H1 (cell line): Measurements from ENCODE around the gene UTRN. TPM values are rescaled to one million over a fixed set of nuclear protein-coding genes. Genes with fewer than 3 reads are reported as not detected.

Experiments
- CTCF ChIA-PET: fragments of 300-600 bp; sonication (Branson Sonifier 250); formaldehyde crosslinking; loops from one replicate; lab custom pipeline; 2021; ENCODE audit not compliant: partially characterized antibody; lab: Charles Lee
- POLR2A ChIA-PET: fragments of 300-600 bp; sonication (Branson Sonifier 250); formaldehyde crosslinking; loops from one replicate; lab custom pipeline; 2021; ENCODE audit warnings: inconsistent platforms; ENCODE audit not compliant: partially characterized antibody; lab: Charles Lee
- DNase-seq, 2 experiments: peaks; one replicate each; pipeline versions ENCODE4 v3.0.0 to v3.0.0-alpha.2; 2010 to 2022; ENCODE audit warnings: low spot score in 2 of 2, low read depth in 1 of 2, mixed read lengths in 1 of 2
- FAIRE-seq: peaks from 2 replicates; lab custom pipeline; 2011; peaks lifted over from hg19 to GRCh38; lab: Jason Lieb, UNC
- H2AFZ ChIP-seq: 2 replicates; pipeline ENCODE4 v1.8.1; 2012; ENCODE audit warnings: low read length, inconsistent platforms
- H2AK5ac ChIP-seq: 2 replicates; pipeline ENCODE4 v1.6.1; 2013; ENCODE audit warnings: low read depth, low read length
- H2BK120ac ChIP-seq: replicated peaks from 2 replicates; pipeline ENCODE3; 2013; ENCODE audit warnings: low read depth, low read length, inconsistent platforms
- H2BK12ac ChIP-seq: 2 replicates; pipeline ENCODE4 v1.6.1; 2013; ENCODE audit warnings: low read depth, low read length
- H2BK15ac ChIP-seq: 2 replicates; pipeline ENCODE4 v1.6.1; 2013; ENCODE audit warnings: low read length
- H2BK20ac ChIP-seq: 2 replicates; pipeline ENCODE4 v1.6.1; 2013; ENCODE audit warnings: low read length
- H2BK5ac ChIP-seq: 2 replicates; pipeline ENCODE4 v1.6.1; 2013; ENCODE audit warnings: low read depth, low read length
- H3K14ac ChIP-seq: 2 replicates; pipeline ENCODE4 v1.6.1; 2013; ENCODE audit warnings: inconsistent platforms; ENCODE audit not compliant: insufficient read length
- H3K18ac ChIP-seq: 2 replicates; pipeline ENCODE4 v1.6.1; 2013; ENCODE audit warnings: low read length; ENCODE audit errors: extremely low read depth
- H3K23ac ChIP-seq: 2 replicates; pipeline ENCODE4 v1.6.1; 2013; ENCODE audit warnings: inconsistent platforms; ENCODE audit not compliant: insufficient read length
- H3K23me2 ChIP-seq: 2 replicates; pipeline ENCODE4 v1.6.1; 2013; ENCODE audit warnings: low read depth, low read length
- H3K27ac ChIP-seq: 2 replicates; pipeline ENCODE4 v1.6.1; 2011; ENCODE audit warnings: low read depth, low read length, inconsistent platforms
- H3K27me3 ChIP-seq, 4 experiments: replicated peaks in 1 of 4; 1 replicate in 1 of 4; 2 replicates in 3 of 4; pipeline versions ENCODE4 v1.6.1 to v1.8.1; 2011 to 2013; ENCODE audit warnings: low read length in 3 of 4, mild to moderate bottlenecking in 3 of 4, inconsistent platforms in 2 of 4, mixed read lengths in 2 of 4, moderate library complexity in 1 of 4; ENCODE audit not compliant: control insufficient read depth in 3 of 4, insufficient read depth in 3 of 4; ENCODE audit errors: extremely low read depth in 1 of 4
- H3K36me3 ChIP-seq, 4 experiments: 2 replicates each; pipeline versions ENCODE4 v1.6.1 to v1.8.1; 2011 to 2013; ENCODE audit warnings: mild to moderate bottlenecking in 4 of 4, low read length in 3 of 4, moderate library complexity in 2 of 4, control low read depth in 1 of 4, inconsistent platforms in 1 of 4; ENCODE audit not compliant: insufficient read depth in 4 of 4, control insufficient read depth in 2 of 4
- H3K4ac ChIP-seq: replicated peaks from 2 replicates; pipeline ENCODE3; 2013; ENCODE audit warnings: low read length, low read depth, mixed read lengths, inconsistent platforms; ENCODE audit not compliant: insufficient read length
- H3K4me1 ChIP-seq, 4 experiments: replicated peaks in 1 of 4; 1 replicate in 1 of 4; 2 replicates in 3 of 4; pipeline versions ENCODE4 v1.6.1 to v1.8.1; 2011 to 2013; ENCODE audit warnings: low read length in 3 of 4, inconsistent platforms in 2 of 4, mixed read lengths in 1 of 4; ENCODE audit not compliant: insufficient read depth in 4 of 4, control insufficient read depth in 3 of 4
- H3K4me2 ChIP-seq, 2 experiments: 2 replicates each; pipeline versions ENCODE4 v1.6.1 to v1.8.1; 2011 to 2013; ENCODE audit warnings: low read depth in 2 of 2, low read length in 2 of 2, control low read depth in 1 of 2, inconsistent platforms in 1 of 2, mild to moderate bottlenecking in 1 of 2; ENCODE audit not compliant: insufficient read depth in 1 of 2
- H3K4me3 ChIP-seq, 4 experiments: fragments of 200-600, 300-600 bp in 1 of 4; sonication (generic), shearing (Covaris generic), sonication (Bioruptor Twin) in 1 of 4; 2 replicates each; pipeline versions ENCODE4 v1.5.1 to v1.8.1; 2011 to 2016; ENCODE audit warnings: low read length in 4 of 4, low read depth in 3 of 4, control low read depth in 2 of 4, inconsistent platforms in 2 of 4, mild to moderate bottlenecking in 2 of 4, mixed read lengths in 1 of 4, moderate library complexity in 1 of 4; ENCODE audit not compliant: insufficient read depth in 2 of 4; ENCODE audit errors: extremely low read depth in 1 of 4
- H3K56ac ChIP-seq: replicated peaks from 2 replicates; pipeline ENCODE3; 2013; ENCODE audit warnings: low read depth, mild to moderate bottlenecking, mixed read lengths, low read length, inconsistent platforms; ENCODE audit not compliant: insufficient read length
- H3K79me1 ChIP-seq: 2 replicates; pipeline ENCODE4 v1.6.1; 2013; ENCODE audit warnings: low read depth, low read length, control low read depth
- H3K79me2 ChIP-seq, 2 experiments: 2 replicates each; pipeline versions ENCODE4 v1.6.1 to v1.8.1; 2012 to 2013; ENCODE audit warnings: low read length in 2 of 2, mild to moderate bottlenecking in 2 of 2, inconsistent platforms in 1 of 2; ENCODE audit not compliant: insufficient read depth in 2 of 2, control insufficient read depth in 1 of 2
- H3K9ac ChIP-seq, 4 experiments: replicated peaks in 1 of 4; 1 replicate in 1 of 4; 2 replicates in 3 of 4; pipeline versions ENCODE4 v1.6.1 to v1.8.1; 2011 to 2013; ENCODE audit warnings: low read depth in 3 of 4, low read length in 3 of 4, control low read depth in 2 of 4, mild to moderate bottlenecking in 2 of 4, moderate library complexity in 2 of 4, inconsistent platforms in 1 of 4; ENCODE audit errors: extremely low read depth in 1 of 4
- H3K9me3 ChIP-seq, 2 experiments: 2 replicates each; pipeline versions ENCODE4 v1.6.1 to v1.8.1; 2012 to 2013; ENCODE audit warnings: mild to moderate bottlenecking in 2 of 2, moderate library complexity in 2 of 2, control low read depth in 1 of 2, inconsistent platforms in 1 of 2, low read depth in 1 of 2, low read length in 1 of 2, mixed read lengths in 1 of 2; ENCODE audit not compliant: insufficient read depth in 2 of 2
- H4K20me1 ChIP-seq, 2 experiments: replicated peaks in 1 of 2; 2 replicates each; pipeline versions ENCODE3 to v1.8.1; 2011 to 2013; ENCODE audit warnings: inconsistent platforms in 2 of 2, low read length in 2 of 2, mild to moderate bottlenecking in 1 of 2; ENCODE audit not compliant: insufficient read depth in 2 of 2, control insufficient read depth in 1 of 2
- H4K5ac ChIP-seq: 2 replicates; pipeline ENCODE4 v1.6.1; 2013; ENCODE audit warnings: low read length, low read depth, mixed read lengths, inconsistent platforms; ENCODE audit not compliant: insufficient read length
- H4K8ac ChIP-seq: 2 replicates; pipeline ENCODE4 v1.8.0; 2013; ENCODE audit warnings: mild to moderate bottlenecking, moderate library complexity, low read length, inconsistent platforms; ENCODE audit not compliant: insufficient read depth; ENCODE audit errors: extremely low read depth
- H4K91ac ChIP-seq: replicated peaks from 2 replicates; pipeline ENCODE3; 2013; ENCODE audit warnings: low read length, mixed read lengths, inconsistent platforms; ENCODE audit not compliant: insufficient read length
- ASH2L ChIP-seq: fragments of 200-600, 300-600 bp; sonication (generic); IDR thresholded peaks from one replicate; pipeline ENCODE4 v1.7.1; 2017; ENCODE audit warnings: low read length
- BACH1 ChIP-seq: IDR thresholded peaks from 2 replicates; pipeline ENCODE4 v1.6.1; 2012; ENCODE audit warnings: low read length, improper control_type of control experiment
- BCL11A ChIP-seq, 2 experiments: IDR thresholded peaks; one replicate each; pipeline ENCODE4 v1.6.1; 2011; ENCODE audit warnings: low read depth in 2 of 2, low read length in 2 of 2, mild to moderate bottlenecking in 2 of 2
- CEBPB ChIP-seq: IDR thresholded peaks from 2 replicates; pipeline ENCODE4 v1.6.1; 2012; ENCODE audit warnings: low read depth, low read length
- CREB1 ChIP-seq: IDR thresholded peaks from 2 replicates; pipeline ENCODE4 v1.6.1; 2012; ENCODE audit warnings: inconsistent platforms
- EGR1 ChIP-seq: IDR thresholded peaks from 2 replicates; pipeline ENCODE4 v1.6.1; 2011; ENCODE audit warnings: low read depth, low read length, borderline replicate concordance
- FOSL1 ChIP-seq: IDR thresholded peaks from 2 replicates; pipeline ENCODE4 v1.6.1; 2011; ENCODE audit warnings: mild to moderate bottlenecking, low read depth, low read length, moderate library complexity; ENCODE audit not compliant: insufficient read depth
- NANOG ChIP-seq: IDR thresholded peaks from 2 replicates; pipeline ENCODE4 v1.6.1; 2011; ENCODE audit warnings: low read length, low read depth, mild to moderate bottlenecking, inconsistent platforms; ENCODE audit not compliant: insufficient read depth, poor library complexity, severe bottlenecking
- RXRA ChIP-seq: IDR thresholded peaks from 2 replicates; pipeline ENCODE4 v1.6.1; 2011; ENCODE audit warnings: low read depth, mild to moderate bottlenecking, low read length, moderate library complexity; ENCODE audit not compliant: insufficient read depth
- SIRT6 ChIP-seq: IDR thresholded peaks from one replicate; pipeline ENCODE4 v1.7.1; 2012; ENCODE audit warnings: low read length, inconsistent platforms
- SIX5 ChIP-seq: IDR thresholded peaks from 2 replicates; pipeline ENCODE4 v1.6.1; 2011; ENCODE audit warnings: mild to moderate bottlenecking, low read depth, low read length
- TBP ChIP-seq: IDR thresholded peaks from 2 replicates; pipeline ENCODE4 v1.6.1; 2011; ENCODE audit warnings: low read depth, low read length, improper control_type of control experiment
- USF2 ChIP-seq: IDR thresholded peaks from 2 replicates; pipeline ENCODE4 v1.6.1; 2011; ENCODE audit warnings: low read length, improper control_type of control experiment
- WGBS, 2 experiments: shearing (Covaris generic) in 1 of 2; methylation state at CpG; one replicate each; pipeline versions ENCODE4 v1.1.6 to v1.1.7; 2013 to 2015; ENCODE audit warnings: low lambda C conversion rate in 2 of 2, mixed read lengths in 2 of 2, inconsistent platforms in 1 of 2, low coverage in 1 of 2, missing lambda C conversion rate in 1 of 2; ENCODE audit not compliant: insufficient replicate concordance in 2 of 2, insufficient coverage in 1 of 2, insufficient read length in 1 of 2; ENCODE audit errors: extremely low coverage in 1 of 2, missing lambda C conversion rate in 1 of 2; 5-methylcytosine and 5-hydroxymethylcytosine counted together
- polyA plus RNA-seq, 7 experiments: library from polyadenylated mRNA; depleted of rRNA in 3 of 7; stranded (reverse) in 5 of 7; unstranded in 2 of 7; fragments of >200 nt in 5 of 7; fragments of 200-250 nt in 2 of 7; gene quantifications; 1 replicate in 5 of 7; 2 replicates in 1 of 7; 4 replicates in 1 of 7; pipeline versions ENCODE4 v1.2.1 to v1.2.3, GENCODE V29; 2011 to 2013; ENCODE audit warnings: missing spikeins in 2 of 7, mixed read lengths in 2 of 7
- total RNA-seq: library from RNA; stranded (reverse); fragmentation: NEBNext Ultra II Directional; extraction: Animal tissue kit (Norgen Biotek cat#: 25700); gene quantifications from 2 replicates; pipeline ENCODE4 v1.2.1, GENCODE V29; 2021

The UTRN gene
- total and polyA plus RNA-seq, 2 of the 8 experiments (the other 6 are each of a cell fraction or from before 2014, with no cell fraction given): 25.0 to 112 TPM

- no peak overlapping the region for H2AFZ ChIP-seq
- no peak overlapping the region for H3K9ac ChIP-seq
- no peak overlapping the region for H3K4me3 ChIP-seq
- no peak overlapping the region for H3K56ac ChIP-seq
- no peaks in the 10 kb centered on the region for H4K20me1 ChIP-seq
- WGBS, 2 experiments: 97% methylated on average over 12 of the region's 12 CpGs; no CpG with 5 or more reads in 1 of the 2 experiments
- no peak overlapping the region for H3K27ac ChIP-seq
- H3K4ac ChIP-seq: no peak overlapping the region
- H3K23ac ChIP-seq: no peak overlapping the region
- no peak overlapping the region for H2BK5ac ChIP-seq
- H3K14ac ChIP-seq: no peak overlapping the region
- H3K9me3 ChIP-seq: no peaks in the 10 kb centered on the region
- ChIA-PET POLR2A (interaction anchor here (0.6 to 2.2 kb wide), 5 partner anchors 9 to 35 kb away, joined by 3 to 9 read pairs (median 6); no protein-coding TSS in a partner anchor), CTCF (interaction anchor here (0.6 to 1.9 kb wide), 5 partner anchors 12 to 222 kb away, joined by 3 to 10 read pairs (median 3); no protein-coding TSS in a partner anchor)
- DNase-seq: no peak
- H4K8ac ChIP-seq: no peak overlapping the region
- no peaks in the 10 kb centered on the region for H3K27me3 ChIP-seq
- H3K23me2 ChIP-seq: no peaks in the 10 kb centered on the region; the same call in 1 of the 2 replicates
- no peaks in the 10 kb centered on the region; the same call in 1 of the 2 replicates for H3K79me1 ChIP-seq
- no peaks in the 10 kb centered on the region for H3K36me3 ChIP-seq
- H3K4me1 ChIP-seq: peaks cover 0 to 18% (median 16%) of the 10 kb centered on the region in 4 experiments; a peak in 4 of 7 replicates
- H4K5ac ChIP-seq: no peak overlapping the region
- H3K18ac ChIP-seq: no peak overlapping the region
- H3K79me2 ChIP-seq: peaks cover 0 to 20% of the 10 kb centered on the region in 2 experiments; a peak in 2 of 4 replicates
- no peak overlapping the region for H2BK120ac ChIP-seq
- H3K4me2 ChIP-seq: no peak overlapping the region
- no peak overlapping the region for H4K91ac ChIP-seq
- H2BK20ac ChIP-seq: no peak overlapping the region
- FAIRE-seq: no peak
- no peak overlapping the region for H2BK12ac ChIP-seq
- no peak overlapping the region for H2BK15ac ChIP-seq
- no peak overlapping the region for H2AK5ac ChIP-seq
- TF ChIP-seq BACH1: no peak
- no peak for TF ChIP-seq NANOG
- no peak for TF ChIP-seq BCL11A (IDR thresholded peaks at IDR 0.05; ENCODE audit: low read depth in 2 of 2, low read length in 2 of 2)
- TF ChIP-seq SIRT6: no peak
- no peak for TF ChIP-seq ASH2L
- no peak for TF ChIP-seq USF2
- no peak for TF ChIP-seq SIX5
- TF ChIP-seq TBP: no peak
- no peak for TF ChIP-seq CREB1
- no peak for TF ChIP-seq EGR1
- no peak for TF ChIP-seq RXRA
- no peak for TF ChIP-seq FOSL1
- no peak for TF ChIP-seq CEBPB
Observed at GRCh38 chr6:144321839-144322591, 36.9 kb downstream of the UTRN start.
